ENCODE measurements around the gene DICER1.
"Not testable (repeated sequence)": the region's sequence is repeated elsewhere in the genome, so short reads cannot be mapped to it uniquely, and the experiment has no call there.

Gene DICER1

DNA sequence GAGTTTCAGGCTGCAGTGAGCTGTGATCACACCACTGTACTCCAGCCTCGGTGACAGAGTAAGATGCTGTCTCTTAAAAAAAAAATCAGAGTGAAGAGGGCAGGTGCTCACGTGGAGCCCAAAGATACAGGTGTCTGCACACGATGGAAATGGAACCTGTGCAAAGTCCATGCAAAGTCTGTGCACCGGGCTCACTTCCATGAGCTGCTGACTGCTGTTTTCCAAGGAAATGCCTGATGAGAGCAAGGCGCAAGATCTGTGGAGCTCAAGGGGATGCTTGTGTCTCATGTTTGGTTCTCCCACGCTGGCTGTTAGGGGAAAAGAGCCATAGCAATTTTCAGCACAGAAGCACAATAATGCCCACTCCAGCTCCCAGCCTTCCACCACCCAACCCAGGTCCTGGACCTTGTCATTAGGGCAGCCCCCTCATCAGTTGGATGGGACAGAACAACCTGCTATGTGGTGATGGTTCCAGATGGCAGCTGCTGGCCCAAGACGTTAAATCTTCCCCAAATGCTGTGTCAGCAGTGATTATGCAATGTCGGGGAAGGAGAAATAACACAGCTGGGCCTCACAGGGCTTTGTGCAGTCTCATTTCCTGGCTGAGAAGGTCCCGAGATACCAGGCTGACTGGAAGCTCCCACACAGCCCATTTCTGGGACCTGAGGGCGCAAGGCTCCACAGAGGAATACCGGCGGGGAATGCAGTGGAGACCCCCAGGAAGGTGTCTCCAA is 27.9 kb upstream of the DICER1 start:
- no peak overlapping the region for H3K4me3 ChIP-seq (ENCODE audit: low read depth, low read length)
- TF ChIP-seq, protein P1, sequence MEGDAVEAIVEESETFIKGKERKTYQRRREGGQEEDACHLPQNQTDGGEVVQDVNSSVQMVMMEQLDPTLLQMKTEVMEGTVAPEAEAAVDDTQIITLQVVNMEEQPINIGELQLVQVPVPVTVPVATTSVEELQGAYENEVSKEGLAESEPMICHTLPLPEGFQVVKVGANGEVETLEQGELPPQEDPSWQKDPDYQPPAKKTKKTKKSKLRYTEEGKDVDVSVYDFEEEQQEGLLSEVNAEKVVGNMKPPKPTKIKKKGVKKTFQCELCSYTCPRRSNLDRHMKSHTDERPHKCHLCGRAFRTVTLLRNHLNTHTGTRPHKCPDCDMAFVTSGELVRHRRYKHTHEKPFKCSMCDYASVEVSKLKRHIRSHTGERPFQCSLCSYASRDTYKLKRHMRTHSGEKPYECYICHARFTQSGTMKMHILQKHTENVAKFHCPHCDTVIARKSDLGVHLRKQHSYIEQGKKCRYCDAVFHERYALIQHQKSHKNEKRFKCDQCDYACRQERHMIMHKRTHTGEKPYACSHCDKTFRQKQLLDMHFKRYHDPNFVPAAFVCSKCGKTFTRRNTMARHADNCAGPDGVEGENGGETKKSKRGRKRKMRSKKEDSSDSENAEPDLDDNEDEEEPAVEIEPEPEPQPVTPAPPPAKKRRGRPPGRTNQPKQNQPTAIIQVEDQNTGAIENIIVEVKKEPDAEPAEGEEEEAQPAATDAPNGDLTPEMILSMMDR (conservative IDR thresholded peaks at IDR 0.05; ENCODE audit: low read depth, low read length), result no peak
- peak; percentile 77 for DNase-seq (ENCODE audit: low read depth)

DNA sequence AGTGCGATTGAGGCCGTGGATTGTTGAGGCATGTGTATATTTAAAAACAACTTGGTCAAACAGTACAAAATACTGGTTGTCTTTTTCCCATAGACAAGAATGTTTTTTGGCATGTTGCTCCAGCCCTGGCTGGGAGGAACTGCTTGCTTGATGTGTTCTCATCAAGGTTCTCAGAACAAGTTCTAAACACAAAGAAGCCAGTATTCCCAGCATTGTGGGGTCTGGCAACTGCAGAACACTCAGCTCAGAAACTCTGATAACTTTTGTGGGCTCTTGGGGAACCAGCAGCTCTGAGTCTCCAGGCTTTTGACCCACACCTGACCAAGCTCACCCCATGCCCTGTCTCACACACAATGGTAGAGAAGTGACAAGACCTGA is 27.1 kb upstream of the DICER1 start:
- TF ChIP-seq, protein P1 (conservative IDR thresholded peaks at IDR 0.05; ENCODE audit: low read depth, low read length), result no peak
- no peak overlapping the region for H3K4me3 ChIP-seq (ENCODE audit: low read depth, low read length)
- DNase-seq (ENCODE audit: low read depth), result peak; percentile 56

DNA sequence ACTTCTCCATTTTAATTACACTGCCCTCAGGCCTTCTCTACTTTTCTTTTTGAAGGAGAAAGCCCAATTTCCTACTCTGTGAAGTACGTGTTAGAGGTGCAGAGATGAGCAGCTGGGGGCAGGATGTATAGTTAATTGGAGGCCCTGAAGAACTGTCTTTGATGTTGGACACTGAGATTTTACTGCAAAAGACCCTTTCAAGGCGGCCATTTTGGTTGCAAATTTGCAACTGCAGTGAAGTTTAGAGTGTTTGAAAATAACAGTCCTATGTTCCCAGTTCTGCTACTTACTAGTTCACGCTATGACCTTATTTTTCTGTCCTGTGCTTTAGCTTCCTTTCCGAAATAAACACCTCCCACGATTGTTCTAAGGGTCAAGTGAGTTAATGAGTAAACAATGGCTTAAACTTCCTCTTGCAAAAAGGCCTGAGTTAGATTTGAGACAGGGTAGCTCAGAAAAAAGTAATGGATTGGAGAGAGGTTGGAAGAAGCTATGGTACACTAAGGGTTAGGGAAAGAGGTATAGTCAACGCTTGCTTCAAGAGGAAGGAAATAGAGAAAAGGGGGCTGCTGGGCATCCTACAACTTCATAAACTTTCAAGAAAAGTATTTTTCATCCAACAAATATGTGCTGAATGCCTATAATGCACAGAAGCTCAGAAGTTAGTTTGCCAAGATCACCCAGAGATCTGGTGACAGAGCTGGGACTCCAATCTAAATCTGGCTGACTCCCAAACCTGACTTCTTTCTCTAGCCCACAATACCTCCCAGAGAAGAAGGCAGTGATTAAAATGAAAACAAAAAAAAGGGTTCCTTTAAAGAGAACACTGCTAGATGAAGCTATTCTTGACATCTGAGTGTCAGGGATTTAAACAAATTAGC is 26.4 kb upstream of the DICER1 start:
- TF ChIP-seq, protein P1 (conservative IDR thresholded peaks at IDR 0.05; ENCODE audit: low read depth, low read length), result no peak
- no peak overlapping the region for H3K4me3 ChIP-seq (ENCODE audit: low read depth, low read length)
- DNase-seq (ENCODE audit: low read depth), result peak; percentile 54

DNA sequence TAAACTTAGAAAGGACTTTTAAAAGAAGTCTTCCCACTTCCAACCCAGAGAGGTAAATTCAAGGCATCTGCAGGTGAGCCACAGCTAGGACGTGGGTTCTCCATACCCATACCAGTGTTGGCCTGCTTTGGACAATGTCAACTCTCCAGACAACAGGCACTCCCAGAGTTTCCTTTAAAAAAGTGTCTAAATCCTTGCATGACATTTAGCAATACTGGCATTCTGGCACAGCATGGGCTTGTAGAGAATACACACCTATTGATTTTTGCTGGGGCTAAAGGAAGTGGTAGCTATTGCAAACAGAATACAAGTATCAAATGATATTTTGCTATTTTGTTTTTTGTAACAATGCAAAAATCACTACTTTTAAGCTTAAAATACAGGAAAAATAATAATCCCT is 25.8 kb upstream of the DICER1 start:
- no peak for DNase-seq (ENCODE audit: low read depth)
- TF ChIP-seq, protein P1 (conservative IDR thresholded peaks at IDR 0.05; ENCODE audit: low read depth, low read length), result no peak
- H3K4me3 ChIP-seq (ENCODE audit: low read depth, low read length), result no peak overlapping the region

DNA sequence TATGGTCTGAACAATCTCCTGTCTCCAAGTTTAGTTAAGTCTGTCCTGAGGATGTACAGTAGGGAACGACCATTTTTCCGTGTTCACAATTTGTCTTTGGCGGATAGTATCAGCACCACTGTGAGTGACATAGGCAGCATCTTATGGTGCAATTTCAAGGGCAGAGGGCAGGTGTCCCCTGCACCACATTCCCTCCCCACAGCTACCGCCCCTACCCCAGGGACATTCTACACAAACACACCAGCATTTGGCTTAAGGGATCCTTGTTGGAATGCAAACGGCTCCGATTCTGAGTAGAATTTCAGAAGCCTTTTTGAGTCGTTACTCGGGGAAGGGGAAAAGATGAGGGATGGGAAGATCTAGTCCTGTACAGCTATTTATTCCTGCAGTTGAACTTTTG is 25.1 kb upstream of the DICER1 start:
- no peak overlapping the region for H3K4me3 ChIP-seq (ENCODE audit: low read depth, low read length)

DNA sequence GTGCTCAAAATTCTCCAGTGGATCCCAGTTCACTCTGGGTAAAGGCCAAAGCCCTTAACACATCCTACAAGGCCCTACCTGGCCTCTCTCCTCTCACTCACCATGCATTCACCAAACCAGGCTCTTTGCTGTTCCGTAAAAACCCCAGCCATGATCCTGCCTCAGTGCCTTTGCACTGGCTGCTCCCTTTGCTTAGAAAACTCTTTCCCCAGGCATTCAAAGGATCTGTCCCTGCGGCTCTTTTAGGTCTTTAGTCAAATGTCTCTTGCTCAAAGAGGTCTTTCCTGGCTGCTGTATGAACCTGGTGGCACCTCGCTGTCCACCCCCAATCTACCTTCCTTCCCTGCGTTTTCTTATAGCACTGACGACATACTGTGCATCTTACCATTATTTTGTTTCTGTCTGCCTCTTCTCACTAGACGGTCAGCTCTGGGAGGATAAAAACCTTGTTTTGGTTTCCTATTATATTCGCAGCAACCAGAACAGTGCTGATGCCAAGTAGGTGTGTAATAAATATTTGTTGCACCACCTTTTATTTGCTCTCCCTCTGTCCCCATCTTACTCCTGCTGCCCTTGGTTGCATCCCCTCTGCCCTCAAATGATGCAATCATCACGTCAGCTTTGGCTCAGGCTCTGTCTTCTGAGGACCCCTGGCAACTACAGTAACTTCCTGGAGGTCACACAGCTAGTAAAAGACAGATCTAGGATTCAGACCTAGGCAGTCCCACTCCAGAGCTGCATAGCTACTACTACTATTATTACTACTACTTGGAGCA is 23.8 kb upstream of the DICER1 start:
- TF ChIP-seq, protein P1 (conservative IDR thresholded peaks at IDR 0.05; ENCODE audit: low read depth, low read length), result no peak
- H3K4me3 ChIP-seq (ENCODE audit: low read depth, low read length), result no peak overlapping the region
- no peak for DNase-seq (ENCODE audit: low read depth)

More for the DNA sequence above, 25.1 kb upstream of the DICER1 start:
- DNase-seq (ENCODE audit: low read depth), result no peak
- TF ChIP-seq, protein P1 (conservative IDR thresholded peaks at IDR 0.05; ENCODE audit: low read depth, low read length), result no peak

DNA sequence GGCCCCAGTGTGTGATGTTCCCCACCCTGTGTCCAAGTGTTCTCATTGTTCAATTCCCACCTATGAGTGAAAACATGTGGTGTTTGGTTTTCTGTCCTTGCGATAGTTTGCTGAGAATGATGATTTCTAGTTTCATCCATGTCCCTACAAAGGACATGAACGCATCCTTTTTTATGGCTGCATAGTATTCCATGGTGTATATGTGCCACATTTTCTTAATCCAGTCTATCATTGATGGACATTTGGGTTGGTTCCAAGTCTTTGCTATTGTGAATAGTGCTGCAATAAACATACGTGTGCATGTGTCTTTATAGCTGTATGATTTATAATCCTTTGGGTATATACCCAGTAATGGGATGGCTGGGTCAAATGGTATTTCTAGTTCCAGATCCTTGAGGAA is 18.3 kb upstream of the DICER1 start:
- not testable (repeated sequence) for H3K4me3 ChIP-seq (ENCODE audit: low read depth, low read length); DNase-seq (ENCODE audit: low read depth)

Measured in choroid plexus epithelial cell (primary cell).